ENCODE results near the gene MGST1. TPM values are rescaled to one million over a fixed set of nuclear protein-coding genes. Genes with fewer than 3 reads are reported as not detected.

MGST1 gene
- total RNA-seq, 4 donors from 2014 or later: 4.6 to 85.6 (median 22.8) TPM

DNA sequence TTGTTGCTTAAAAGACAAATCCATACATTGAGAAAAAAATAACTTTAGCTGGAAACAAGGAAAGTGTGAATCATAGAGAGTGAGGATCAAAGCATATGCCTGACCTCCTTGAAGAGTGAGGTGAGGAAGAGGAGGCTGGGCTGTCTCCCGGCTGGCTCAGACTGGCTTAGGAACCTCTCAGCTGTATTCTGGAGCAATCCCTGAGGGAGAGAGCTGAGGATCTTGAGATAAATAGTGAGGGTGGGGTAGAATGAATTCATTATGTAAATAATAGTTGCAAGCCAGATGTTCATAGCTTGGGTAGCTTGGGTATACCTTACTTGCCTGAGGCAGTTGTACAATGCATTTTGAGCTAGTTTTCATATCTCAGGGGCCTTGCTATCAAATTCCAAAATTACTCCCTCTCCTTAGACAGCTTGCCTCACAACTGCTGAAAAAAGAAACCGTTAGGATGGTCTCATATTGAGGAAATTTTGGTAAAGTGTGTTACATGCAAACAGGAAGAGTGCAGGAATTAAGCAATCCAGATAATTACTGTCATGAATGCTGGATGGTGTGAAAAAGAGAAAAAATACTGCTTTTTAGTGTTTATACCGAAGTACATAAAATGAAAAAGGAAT lies 39.5 kb upstream of the MGST1 start:
- no peaks in the 10 kb centered on the region for H3K36me3 ChIP-seq
- intact Hi-C loops (cut with DNase I; ENCODE audit: low total_unique reads): no loop called here
- no peak overlapping the region for H3K4me3 ChIP-seq
- no peak for DNase-seq
- no peaks in the 10 kb centered on the region for H3K9me3 ChIP-seq
- TF ChIP-seq, protein P1, sequence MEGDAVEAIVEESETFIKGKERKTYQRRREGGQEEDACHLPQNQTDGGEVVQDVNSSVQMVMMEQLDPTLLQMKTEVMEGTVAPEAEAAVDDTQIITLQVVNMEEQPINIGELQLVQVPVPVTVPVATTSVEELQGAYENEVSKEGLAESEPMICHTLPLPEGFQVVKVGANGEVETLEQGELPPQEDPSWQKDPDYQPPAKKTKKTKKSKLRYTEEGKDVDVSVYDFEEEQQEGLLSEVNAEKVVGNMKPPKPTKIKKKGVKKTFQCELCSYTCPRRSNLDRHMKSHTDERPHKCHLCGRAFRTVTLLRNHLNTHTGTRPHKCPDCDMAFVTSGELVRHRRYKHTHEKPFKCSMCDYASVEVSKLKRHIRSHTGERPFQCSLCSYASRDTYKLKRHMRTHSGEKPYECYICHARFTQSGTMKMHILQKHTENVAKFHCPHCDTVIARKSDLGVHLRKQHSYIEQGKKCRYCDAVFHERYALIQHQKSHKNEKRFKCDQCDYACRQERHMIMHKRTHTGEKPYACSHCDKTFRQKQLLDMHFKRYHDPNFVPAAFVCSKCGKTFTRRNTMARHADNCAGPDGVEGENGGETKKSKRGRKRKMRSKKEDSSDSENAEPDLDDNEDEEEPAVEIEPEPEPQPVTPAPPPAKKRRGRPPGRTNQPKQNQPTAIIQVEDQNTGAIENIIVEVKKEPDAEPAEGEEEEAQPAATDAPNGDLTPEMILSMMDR (IDR thresholded peaks at IDR 0.05): no peak
- TF ChIP-seq POLR2A (IDR thresholded peaks at IDR 0.05): no peak
- H3K4me1 ChIP-seq: no peaks in the 10 kb centered on the region
- no peak overlapping the region for H3K27ac ChIP-seq
- no peaks in the 10 kb centered on the region for H3K27me3 ChIP-seq

DNA sequence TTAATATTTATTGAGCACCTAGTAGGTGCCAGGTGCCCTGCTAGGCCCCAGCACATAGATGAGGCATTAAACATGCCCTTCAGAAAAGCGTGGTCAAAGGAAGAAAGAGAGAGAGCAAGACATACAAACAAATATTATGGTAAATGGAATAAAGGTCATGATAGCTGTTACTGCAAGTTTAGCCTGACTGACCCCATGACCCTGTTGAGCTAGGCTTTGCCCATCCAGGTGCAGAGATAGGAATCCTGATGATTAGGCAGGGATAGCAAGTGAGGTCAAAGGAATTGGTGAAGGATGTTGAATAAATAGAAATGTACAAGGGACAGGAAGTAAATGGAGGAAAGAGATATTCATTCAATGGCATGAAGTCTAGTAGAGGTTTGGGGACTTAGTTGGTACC lies 36.5 kb upstream of the MGST1 start:
- TF ChIP-seq, protein P1 (IDR thresholded peaks at IDR 0.05): no peak
- TF ChIP-seq POLR2A (IDR thresholded peaks at IDR 0.05): no peak
- Histone ChIP-seq H3K27ac (no peak overlapping the region), H3K4me1 (no peaks in the 10 kb centered on the region), H3K4me3 (no peak overlapping the region), H3K9me3 (no peaks in the 10 kb centered on the region), H3K36me3 (no peaks in the 10 kb centered on the region), H3K27me3 (no peaks in the 10 kb centered on the region)
- intact Hi-C loops (cut with DNase I; ENCODE audit: low total_unique reads): no loop called here
- DNase-seq: no peak

DNA sequence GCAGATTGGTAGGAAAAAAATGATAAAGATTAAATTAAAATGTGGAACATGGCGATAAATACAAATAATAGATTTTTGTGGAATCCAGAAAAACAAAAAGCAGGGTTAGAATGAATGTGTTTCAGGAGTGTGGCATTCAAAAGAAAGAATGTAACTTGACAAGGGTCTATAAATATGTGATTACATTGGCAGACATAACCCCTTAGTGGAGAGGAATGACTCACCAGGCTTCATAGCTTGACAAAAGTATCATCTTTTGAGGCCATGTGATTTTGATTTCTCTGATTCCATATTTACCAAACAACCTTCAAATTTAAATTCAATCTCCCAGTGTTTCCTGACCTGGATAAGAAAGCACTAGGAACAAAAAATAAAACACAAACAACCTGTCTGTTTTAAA lies 24.4 kb upstream of the MGST1 start:
- Histone ChIP-seq H3K4me3 (no peak overlapping the region), H3K36me3 (no peaks in the 10 kb centered on the region), H3K27me3 (no peaks in the 10 kb centered on the region), H3K4me1 (no peaks in the 10 kb centered on the region), H3K27ac (no peak overlapping the region), H3K9me3 (no peaks in the 10 kb centered on the region)
- intact Hi-C loops (cut with DNase I; ENCODE audit: low total_unique reads): no loop called here
- TF ChIP-seq, protein P1 (IDR thresholded peaks at IDR 0.05): no peak
- TF ChIP-seq POLR2A (IDR thresholded peaks at IDR 0.05): no peak
- DNase-seq: no peak

DNA sequence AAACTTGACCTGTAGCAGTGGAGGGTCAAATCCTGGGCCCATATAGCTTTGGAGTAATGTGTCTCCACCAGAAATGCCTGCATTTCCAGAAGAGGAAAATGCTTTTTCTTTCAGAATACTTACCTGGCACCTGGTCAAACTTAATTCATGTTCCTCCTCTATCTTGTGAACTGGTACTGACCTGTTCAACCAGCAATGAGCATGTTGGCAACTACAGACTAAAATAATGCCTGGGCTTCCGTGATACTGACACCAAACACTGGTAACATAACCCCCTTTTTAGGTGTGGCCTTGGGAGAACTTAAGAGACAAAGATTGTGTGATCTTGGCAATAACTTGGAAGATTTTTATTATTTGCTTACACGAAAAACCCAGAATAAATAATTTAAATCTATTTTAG lies 23.8 kb upstream of the MGST1 start:
- Histone ChIP-seq H3K27ac (no peak overlapping the region), H3K36me3 (no peaks in the 10 kb centered on the region), H3K9me3 (no peaks in the 10 kb centered on the region), H3K27me3 (no peaks in the 10 kb centered on the region), H3K4me3 (no peak overlapping the region), H3K4me1 (no peaks in the 10 kb centered on the region)
- TF ChIP-seq, protein P1 (IDR thresholded peaks at IDR 0.05): no peak
- no peak for TF ChIP-seq POLR2A (IDR thresholded peaks at IDR 0.05)
- no peak for DNase-seq
- intact Hi-C loops (cut with DNase I; ENCODE audit: low total_unique reads): no loop called here

DNA sequence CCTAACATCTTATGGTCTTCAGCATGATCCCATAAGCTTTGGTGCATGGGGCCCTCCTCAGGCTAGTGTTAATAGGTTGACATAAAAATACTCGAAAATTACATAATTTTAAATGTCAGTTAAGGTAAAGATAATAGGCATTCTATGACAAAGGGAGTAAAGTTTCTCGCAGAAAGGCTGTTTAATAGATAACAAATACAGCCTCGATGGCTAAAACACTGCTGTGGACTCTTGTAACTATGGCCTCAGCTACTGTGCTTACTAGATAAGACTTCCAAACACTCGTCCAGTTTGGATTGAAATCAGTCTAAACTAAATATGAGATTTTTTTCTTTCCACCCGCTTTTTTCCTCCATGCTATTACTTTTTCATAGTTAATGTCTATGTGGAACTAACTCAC lies 23.2 kb upstream of the MGST1 start:
- no peaks in the 10 kb centered on the region for H3K4me1 ChIP-seq
- no peaks in the 10 kb centered on the region for H3K27me3 ChIP-seq
- H3K9me3 ChIP-seq: no peaks in the 10 kb centered on the region
- intact Hi-C loops (cut with DNase I; ENCODE audit: low total_unique reads): no loop called here
- no peak for DNase-seq
- no peak overlapping the region for H3K4me3 ChIP-seq
- H3K27ac ChIP-seq: no peak overlapping the region
- TF ChIP-seq POLR2A (IDR thresholded peaks at IDR 0.05): no peak
- TF ChIP-seq, protein P1 (IDR thresholded peaks at IDR 0.05): no peak
- no peaks in the 10 kb centered on the region for H3K36me3 ChIP-seq
